Endothelial cell (in vitro differentiated cells): ENCODE measurements around the gene ATP4B. TPM values are rescaled to one million over a fixed set of nuclear protein-coding genes. Genes with fewer than 3 reads are reported as not detected.
"Not testable (repeated sequence)": the region's sequence is repeated elsewhere in the genome, so short reads cannot be mapped to it uniquely, and the experiment has no call there.

Source experiments
- DNase-seq: peaks from one replicate; pipeline ENCODE4 v3.0.0; 2021; ENCODE audit warnings: low spot score
- H3K27ac Mint-ChIP-seq: one replicate; pipeline ENCODE4 v1.8.0; 2021; ENCODE audit warnings: mixed read lengths, inconsistent platforms; ENCODE audit not compliant: unreplicated experiment
- H3K27me3 Mint-ChIP-seq: one replicate; pipeline ENCODE4 v1.8.0; 2021; ENCODE audit warnings: mild to moderate bottlenecking, moderate library complexity, mixed read lengths, inconsistent platforms; ENCODE audit not compliant: unreplicated experiment
- H3K36me3 Mint-ChIP-seq: one replicate; pipeline ENCODE4 v1.8.0; 2021; ENCODE audit warnings: mild to moderate bottlenecking, low read depth, mixed read lengths, inconsistent platforms; ENCODE audit not compliant: unreplicated experiment
- H3K4me1 Mint-ChIP-seq: one replicate; pipeline ENCODE4 v1.8.0; 2021; ENCODE audit warnings: mild to moderate bottlenecking, mixed read lengths, inconsistent platforms; ENCODE audit not compliant: unreplicated experiment
- H3K4me3 Mint-ChIP-seq: one replicate; pipeline ENCODE4 v1.8.0; 2021; ENCODE audit warnings: mild to moderate bottlenecking, mixed read lengths, inconsistent platforms; ENCODE audit not compliant: unreplicated experiment
- H3K9me3 Mint-ChIP-seq: one replicate; pipeline ENCODE4 v1.8.0; 2021; ENCODE audit warnings: mixed read lengths, inconsistent platforms; ENCODE audit not compliant: unreplicated experiment
- total RNA-seq: library from RNA; stranded (reverse); fragmentation: NEBNext Ultra II Directional; extraction: Animal tissue kit (Norgen Biotek cat#: 25700); gene quantifications from one replicate; pipeline ENCODE4 v1.2.1, GENCODE V29; 2021; ENCODE audit not compliant: unreplicated experiment
- TF ChIP-seq, protein P1 (sequence below): fragments of 200-600 bp; sonication (generic); IDR thresholded peaks from one replicate; pipeline ENCODE4 v1.5.0; 2021; ENCODE audit warnings: antibody characterized with exemption; ENCODE audit not compliant: unreplicated experiment

Gene ATP4B
- total RNA-seq, 1 donor from 2014 or later, result not detected

DNA sequence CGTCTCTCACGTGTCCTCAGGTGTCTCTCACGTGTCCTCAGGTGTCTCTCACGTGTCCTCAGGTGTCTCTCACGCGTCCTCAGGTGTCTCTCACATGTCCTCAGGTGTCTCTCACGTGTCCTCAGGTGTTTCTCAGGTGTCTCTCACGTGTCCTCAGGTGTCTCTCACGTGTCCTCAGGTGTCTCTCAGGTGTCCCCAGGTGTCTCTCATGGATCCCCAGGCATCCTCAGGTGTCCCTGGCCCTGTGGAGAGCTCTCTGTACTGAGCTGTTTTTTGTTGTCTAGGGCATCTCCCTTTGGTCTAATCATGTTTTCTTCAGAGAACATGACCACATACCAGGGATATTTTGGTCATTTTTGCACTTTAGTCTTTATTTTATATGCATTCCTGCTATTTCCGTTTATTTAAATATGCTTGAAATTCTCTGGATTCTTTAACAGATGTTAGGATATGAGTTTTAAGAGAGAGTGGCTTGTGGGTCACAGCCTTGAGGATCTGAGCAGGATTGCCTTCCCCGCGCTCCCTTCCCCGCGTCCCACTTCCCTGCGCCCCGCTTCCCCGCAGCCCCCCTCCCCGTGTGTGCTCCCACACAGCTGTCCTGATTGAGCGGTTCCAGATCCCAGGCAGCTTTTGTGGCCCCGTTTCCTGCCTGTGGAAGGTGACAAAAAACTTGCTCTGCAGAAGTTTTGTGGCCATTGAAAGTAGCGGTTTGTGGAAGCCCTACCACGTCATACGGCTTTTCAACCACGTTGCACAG, 31.9 kb downstream of the ATP4B start:
- no peak for DNase-seq
- H3K27me3 Mint-ChIP-seq, result peaks cover 10% of the 10 kb centered on the region
- H3K27ac Mint-ChIP-seq, result peak overlapping the region; percentile 9
- TF ChIP-seq, protein P1, sequence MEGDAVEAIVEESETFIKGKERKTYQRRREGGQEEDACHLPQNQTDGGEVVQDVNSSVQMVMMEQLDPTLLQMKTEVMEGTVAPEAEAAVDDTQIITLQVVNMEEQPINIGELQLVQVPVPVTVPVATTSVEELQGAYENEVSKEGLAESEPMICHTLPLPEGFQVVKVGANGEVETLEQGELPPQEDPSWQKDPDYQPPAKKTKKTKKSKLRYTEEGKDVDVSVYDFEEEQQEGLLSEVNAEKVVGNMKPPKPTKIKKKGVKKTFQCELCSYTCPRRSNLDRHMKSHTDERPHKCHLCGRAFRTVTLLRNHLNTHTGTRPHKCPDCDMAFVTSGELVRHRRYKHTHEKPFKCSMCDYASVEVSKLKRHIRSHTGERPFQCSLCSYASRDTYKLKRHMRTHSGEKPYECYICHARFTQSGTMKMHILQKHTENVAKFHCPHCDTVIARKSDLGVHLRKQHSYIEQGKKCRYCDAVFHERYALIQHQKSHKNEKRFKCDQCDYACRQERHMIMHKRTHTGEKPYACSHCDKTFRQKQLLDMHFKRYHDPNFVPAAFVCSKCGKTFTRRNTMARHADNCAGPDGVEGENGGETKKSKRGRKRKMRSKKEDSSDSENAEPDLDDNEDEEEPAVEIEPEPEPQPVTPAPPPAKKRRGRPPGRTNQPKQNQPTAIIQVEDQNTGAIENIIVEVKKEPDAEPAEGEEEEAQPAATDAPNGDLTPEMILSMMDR, result no peak
- peaks cover 31% of the 10 kb centered on the region for H3K4me1 Mint-ChIP-seq
- H3K4me3 Mint-ChIP-seq, result peak overlapping the region; percentile 51
- H3K9me3 Mint-ChIP-seq, result no peaks in the 10 kb centered on the region
- H3K36me3 Mint-ChIP-seq, result peaks cover 50% of the 10 kb centered on the region

DNA sequence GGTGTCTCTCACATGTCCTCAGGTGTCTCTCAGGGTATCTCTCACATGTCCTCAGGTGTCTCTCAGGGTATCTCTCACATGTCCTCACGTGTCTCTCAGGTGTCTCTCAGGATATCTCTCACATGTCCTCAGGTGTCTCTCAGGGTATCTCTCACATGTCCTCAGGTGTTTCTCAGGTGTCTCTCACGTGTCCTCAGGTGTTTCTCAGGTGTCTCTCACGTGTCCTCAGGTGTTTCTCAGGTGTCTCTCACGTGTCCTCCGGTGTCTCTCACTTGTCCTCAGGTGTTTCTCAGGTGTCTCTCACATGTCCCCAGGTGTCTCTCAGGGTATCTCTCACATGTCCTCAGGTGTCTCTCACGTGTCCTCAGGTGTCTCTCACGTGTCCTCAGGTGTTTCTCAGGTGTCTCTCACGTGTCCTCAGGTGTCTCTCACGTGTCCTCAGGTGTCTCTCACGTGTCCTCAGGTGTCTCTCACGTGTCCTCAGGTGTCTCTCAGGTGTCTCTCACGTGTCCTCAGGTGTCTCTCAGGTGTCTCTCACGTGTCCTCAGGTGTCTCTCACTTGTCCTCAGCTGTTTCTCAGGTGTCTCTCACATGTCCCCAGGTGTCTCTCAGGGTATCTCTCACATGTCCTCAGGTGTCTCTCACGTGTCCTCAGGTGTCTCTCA, 33.2 kb downstream of the ATP4B start:
- not testable (repeated sequence) for DNase-seq, H3K27ac Mint-ChIP-seq, H3K9me3 Mint-ChIP-seq, H3K27me3 Mint-ChIP-seq
- peak overlapping the region; percentile 59 for H3K4me3 Mint-ChIP-seq
- peaks cover 56% of the 10 kb centered on the region for H3K36me3 Mint-ChIP-seq
- H3K4me1 Mint-ChIP-seq, result peaks cover 25% of the 10 kb centered on the region

DNA sequence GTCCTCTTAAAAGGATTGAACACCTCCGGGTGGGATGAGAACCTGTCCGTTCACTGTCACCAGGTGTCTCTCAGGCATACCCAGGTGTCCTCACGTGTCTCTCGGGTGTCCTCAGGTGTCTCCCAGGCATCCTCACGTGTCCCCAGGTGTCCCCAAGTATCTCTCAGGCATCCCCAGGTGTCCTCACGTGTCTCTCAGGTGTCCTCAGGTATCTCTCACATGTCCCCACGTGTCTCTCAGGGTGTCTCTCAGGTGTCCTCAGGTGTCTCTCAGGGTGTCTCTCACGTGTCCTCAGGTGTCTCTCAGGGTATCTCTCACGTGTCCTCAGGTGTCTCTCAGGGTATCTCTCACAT, 33.8 kb downstream of the ATP4B start:
- Mint-ChIP-seq H3K27ac (no peak overlapping the region), H3K27me3 (peaks cover 6% of the 10 kb centered on the region), H3K4me3 (peak overlapping the region; percentile 59), H3K4me1 (peaks cover 19% of the 10 kb centered on the region), H3K36me3 (peaks cover 56% of the 10 kb centered on the region), H3K9me3 (no peaks in the 10 kb centered on the region)
- TF ChIP-seq, protein P1, result no peak
- DNase-seq, result no peak

DNA sequence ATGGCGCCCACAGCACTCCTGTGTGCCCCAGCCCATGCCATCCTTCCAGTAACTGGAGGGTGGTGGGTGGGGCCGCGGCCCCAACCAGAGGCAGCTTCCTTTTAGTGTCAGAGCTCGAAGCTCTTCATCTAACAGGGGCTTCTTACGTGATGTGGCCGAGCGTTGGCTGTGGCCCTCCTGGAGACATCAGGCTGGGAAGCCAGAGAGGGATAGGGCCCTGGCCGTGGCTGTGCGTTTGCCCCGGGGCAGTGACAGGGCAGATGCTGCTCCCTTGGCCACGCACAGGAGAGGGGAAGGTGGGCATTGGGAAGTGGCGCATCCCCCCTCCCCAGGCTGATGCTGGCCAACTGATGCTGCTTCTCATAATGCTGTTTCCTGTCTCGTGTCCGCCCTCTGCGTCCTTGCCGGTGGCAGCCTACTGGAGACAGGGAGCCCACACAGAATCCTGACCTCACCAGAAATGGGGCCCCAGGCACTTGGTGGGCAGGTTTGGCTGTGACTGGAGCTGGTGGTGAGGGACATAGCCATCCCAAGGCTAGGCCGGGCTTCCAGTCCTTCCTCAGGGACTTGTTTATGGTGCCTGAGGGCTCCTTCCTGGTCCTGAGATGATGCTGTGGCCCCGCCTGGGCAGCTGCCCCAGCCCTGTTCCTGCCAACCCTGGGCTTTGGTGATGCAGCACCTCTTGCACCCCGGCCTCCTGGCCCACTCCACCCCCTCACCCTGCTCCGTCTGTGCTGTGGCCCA, 34.3 kb downstream of the ATP4B start:
- no peak for DNase-seq
- Mint-ChIP-seq H3K27ac (no peak overlapping the region), H3K27me3 (peaks cover 6% of the 10 kb centered on the region), H3K36me3 (peaks cover 56% of the 10 kb centered on the region), H3K9me3 (no peaks in the 10 kb centered on the region), H3K4me1 (peaks cover 16% of the 10 kb centered on the region), H3K4me3 (no peak overlapping the region)
- TF ChIP-seq, protein P1, result no peak

DNA sequence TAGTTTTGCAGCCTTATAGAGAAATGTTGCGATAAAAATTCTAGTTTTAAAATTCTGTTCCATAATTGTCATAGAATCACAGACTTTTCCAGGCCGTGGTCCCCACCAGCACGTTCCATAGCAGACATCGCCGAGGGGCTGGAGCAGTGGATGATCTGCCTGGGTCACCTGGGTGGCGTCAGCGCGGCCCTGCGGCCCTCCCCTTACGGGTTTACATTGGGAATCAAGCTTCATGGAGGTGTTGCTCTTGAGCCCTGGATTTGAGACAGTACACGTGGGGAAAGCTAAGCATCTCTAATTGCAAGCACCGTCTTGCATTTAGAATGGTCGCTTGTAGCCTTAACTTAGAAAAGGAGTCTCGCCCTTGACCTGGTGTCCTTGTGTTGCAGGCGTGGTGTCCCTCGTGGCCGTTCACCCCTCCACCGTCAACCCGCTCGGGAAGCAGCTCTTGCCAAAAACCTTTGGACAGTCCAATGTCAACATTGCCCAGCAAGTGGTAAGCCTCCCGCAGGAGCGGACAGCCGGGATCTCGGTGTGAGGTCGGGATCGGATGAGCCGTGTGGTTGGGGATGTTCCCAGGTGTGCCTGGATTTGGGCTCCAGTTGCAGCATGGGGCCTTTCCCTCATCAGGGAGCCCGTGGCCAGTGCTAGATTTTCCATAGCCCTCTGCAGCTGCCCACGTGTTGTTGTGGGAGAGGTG, 35.1 kb downstream of the ATP4B start:
- Mint-ChIP-seq H3K4me3 (no peak overlapping the region), H3K4me1 (peaks cover 10% of the 10 kb centered on the region), H3K36me3 (peaks cover 53% of the 10 kb centered on the region), H3K27ac (no peak overlapping the region), H3K27me3 (peaks cover 4% of the 10 kb centered on the region), H3K9me3 (no peaks in the 10 kb centered on the region)
- no peak for DNase-seq
- TF ChIP-seq, protein P1, result no peak

DNA sequence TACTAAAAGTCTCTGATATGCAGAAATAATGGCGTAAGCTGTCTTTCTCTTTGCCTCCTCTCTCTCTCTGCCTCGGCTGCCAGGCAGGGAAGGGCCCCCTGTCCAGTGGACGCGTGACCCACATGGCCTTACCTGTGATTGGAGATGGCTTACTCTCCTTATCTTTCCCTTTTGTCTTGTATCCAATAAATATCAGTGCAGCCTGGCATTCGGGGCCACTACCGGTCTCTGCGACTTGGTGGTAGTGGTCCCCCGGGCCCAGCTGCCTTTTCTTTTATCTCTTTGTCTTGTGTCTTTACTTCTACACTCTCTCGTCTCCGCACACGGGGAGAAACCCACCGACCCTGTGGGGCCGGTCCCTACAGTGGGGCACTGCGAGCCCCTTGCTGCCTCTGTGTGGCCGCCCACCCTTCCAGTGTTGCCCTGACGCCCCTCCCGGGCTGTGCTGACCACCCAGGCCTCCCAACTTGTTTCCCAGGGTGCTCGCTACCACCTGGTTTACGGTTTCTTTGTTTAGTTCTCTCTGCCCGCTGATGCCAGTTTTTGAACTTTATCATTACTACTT, 35.9 kb downstream of the ATP4B start:
- H3K27me3 Mint-ChIP-seq, DNase-seq, H3K27ac Mint-ChIP-seq, H3K9me3 Mint-ChIP-seq, H3K4me1 Mint-ChIP-seq, H3K4me3 Mint-ChIP-seq: not testable (repeated sequence)
- peaks cover 47% of the 10 kb centered on the region for H3K36me3 Mint-ChIP-seq
